GM12865 (cell line): ENCODE measurements around the gene ALX4.

ENCODE experiments used
- DNase-seq: peaks from one replicate; pipeline ENCODE4 v3.0.0; 2010; ENCODE audit warnings: low read depth
- H3K4me3 ChIP-seq: 2 replicates; pipeline ENCODE4 v1.5.1; 2011; ENCODE audit warnings: mild to moderate bottlenecking, low read depth, low read length, control low read depth
- CTCF ChIP-seq: IDR thresholded peaks from 2 replicates; pipeline ENCODE4 v1.5.1; 2011; ENCODE audit warnings: low read length, control low read depth, low read depth, inconsistent platforms; ENCODE audit not compliant: insufficient read depth; ENCODE audit errors: missing control alignments

Gene ALX4

GRCh38 chr11:44329472-44330230, 19.7 kb upstream of the ALX4 start:
- no peak overlapping the region for H3K4me3 ChIP-seq
- no peak for TF ChIP-seq CTCF
- no peak for DNase-seq

GRCh38 chr11:44328138-44328660, 18.3 kb upstream of the ALX4 start:
- no peak for DNase-seq
- TF ChIP-seq CTCF, result no peak
- H3K4me3 ChIP-seq, result no peak overlapping the region

- H3K4me3 ChIP-seq, result no peak overlapping the region
- no peak for DNase-seq
- TF ChIP-seq CTCF, result no peak
Observed at GRCh38 chr11:44327730-44328129, 17.8 kb upstream of the ALX4 start.

GRCh38 chr11:44326615-44327475, 16.9 kb upstream of the ALX4 start:
- TF ChIP-seq CTCF, result no peak

GRCh38 chr11:44325698-44326097, 15.8 kb upstream of the ALX4 start:
- no peak overlapping the region for H3K4me3 ChIP-seq
- no peak for DNase-seq
- no peak for TF ChIP-seq CTCF

More at GRCh38 chr11:44326615-44327475, 16.9 kb upstream of the ALX4 start:
- DNase-seq, result no peak
- no peak overlapping the region for H3K4me3 ChIP-seq

GRCh38 chr11:44324749-44325525, 15.0 kb upstream of the ALX4 start:
- no peak for DNase-seq
- H3K4me3 ChIP-seq, result no peak overlapping the region
- no peak for TF ChIP-seq CTCF
